BLaER1 treated with 17β-estradiol and CSF1 and Interleukin-3, amounts not matched to agents 10 nM and 100 nM (cell line): ENCODE data around the gene ODC1.
"Not testable (repeated sequence)": the region's sequence is repeated elsewhere in the genome, so short reads cannot be mapped to it uniquely, and the experiment has no call there.

Source experiments
- H3K27ac ChIP-seq, 11 experiments: shearing (Covaris generic); formaldehyde crosslinking; 2 replicates each; pipeline ENCODE4 v1.8.1; 2022
- H3K27me3 ChIP-seq, 11 experiments: shearing (Covaris generic); formaldehyde crosslinking; 2 replicates each; pipeline ENCODE4 v1.8.1; 2022
- H3K36me3 ChIP-seq, 11 experiments: shearing (Covaris generic); formaldehyde crosslinking; 2 replicates each; pipeline ENCODE4 v1.8.1; 2022
- H3K4me1 ChIP-seq, 10 experiments: shearing (Covaris generic); formaldehyde crosslinking; 2 replicates each; pipeline ENCODE4 v1.8.1; 2022
- H3K4me2 ChIP-seq, 11 experiments: shearing (Covaris generic); formaldehyde crosslinking; 2 replicates each; pipeline ENCODE4 v1.8.1; 2022
- H3K4me3 ChIP-seq, 10 experiments: shearing (Covaris generic); formaldehyde crosslinking; 2 replicates each; pipeline ENCODE4 v1.8.1; 2022
- H3K9ac ChIP-seq, 11 experiments: shearing (Covaris generic); formaldehyde crosslinking; 2 replicates each; pipeline ENCODE4 v1.8.1; 2022
- H3K9me3 ChIP-seq, 11 experiments: shearing (Covaris generic); formaldehyde crosslinking; replicated peaks in 1 of 11; 2 replicates each; pipeline ENCODE4 v1.8.1; 2022
- H4K20me1 ChIP-seq, 11 experiments: shearing (Covaris generic); formaldehyde crosslinking; 2 replicates each; pipeline ENCODE4 v1.8.1; 2022
- Cebpa-rat ChIP-seq, 11 experiments: shearing (Covaris generic); IDR thresholded peaks; 2 replicates each; pipeline ENCODE4 v1.8.1; 2022

Gene ODC1

DNA sequence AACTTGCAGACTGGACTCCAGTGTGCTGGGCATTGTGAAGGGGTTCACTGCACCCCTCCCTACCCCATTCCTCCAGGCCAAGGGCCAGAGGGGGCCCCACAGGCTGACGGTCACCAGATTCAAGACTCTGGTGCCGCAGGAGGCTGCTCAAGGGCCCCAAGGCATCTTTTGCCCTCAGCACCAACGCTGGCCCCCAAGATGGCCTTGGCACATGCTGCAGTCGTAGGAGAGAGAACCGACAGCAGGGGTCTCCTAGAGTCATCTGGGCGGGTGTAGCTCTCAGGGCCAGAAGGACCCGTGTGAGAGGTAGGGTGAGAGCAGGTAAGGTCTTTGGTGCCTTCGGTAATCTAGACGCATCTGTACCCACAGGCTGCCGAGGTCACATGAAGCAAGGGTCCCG lies 18.7 kb upstream of the ODC1 start:
- Histone ChIP-seq H3K27me3 (no peaks in the 10 kb centered on the region), H3K27ac (no peak overlapping the region), H3K9me3 (no peaks in the 10 kb centered on the region), H3K36me3 (no peaks in the 10 kb centered on the region), H4K20me1 (no peaks in the 10 kb centered on the region), H3K4me2 (no peak overlapping the region), H3K9ac (no peak overlapping the region), H3K4me3 (no peak overlapping the region), H3K4me1 (peaks cover 0 to 15% (median 0%) of the 10 kb centered on the region in 10 experiments; a peak in 5 of 20 replicates)
- TF ChIP-seq Cebpa-rat (IDR thresholded peaks at IDR 0.05): no peak

DNA sequence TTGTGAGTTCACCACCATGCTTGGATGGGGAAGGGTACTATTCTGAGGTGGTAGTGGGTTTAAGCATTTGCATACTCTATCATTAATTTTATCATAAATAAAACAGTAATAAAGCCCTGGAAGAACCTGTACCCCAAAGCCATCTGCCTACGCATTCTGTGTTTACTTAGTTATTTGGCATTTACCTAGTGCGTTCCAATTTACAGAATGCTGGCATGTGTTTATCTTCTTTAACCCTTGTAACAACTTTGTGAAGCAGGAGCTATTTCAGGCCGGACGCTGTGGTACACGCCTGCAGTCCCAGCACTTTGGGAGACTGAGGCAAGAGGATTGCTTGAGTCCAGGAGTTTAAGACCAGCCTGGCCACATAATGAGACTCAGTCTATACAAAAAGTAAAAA lies 17.8 kb upstream of the ODC1 start:
- no peak overlapping the region for H3K4me2 ChIP-seq

DNA sequence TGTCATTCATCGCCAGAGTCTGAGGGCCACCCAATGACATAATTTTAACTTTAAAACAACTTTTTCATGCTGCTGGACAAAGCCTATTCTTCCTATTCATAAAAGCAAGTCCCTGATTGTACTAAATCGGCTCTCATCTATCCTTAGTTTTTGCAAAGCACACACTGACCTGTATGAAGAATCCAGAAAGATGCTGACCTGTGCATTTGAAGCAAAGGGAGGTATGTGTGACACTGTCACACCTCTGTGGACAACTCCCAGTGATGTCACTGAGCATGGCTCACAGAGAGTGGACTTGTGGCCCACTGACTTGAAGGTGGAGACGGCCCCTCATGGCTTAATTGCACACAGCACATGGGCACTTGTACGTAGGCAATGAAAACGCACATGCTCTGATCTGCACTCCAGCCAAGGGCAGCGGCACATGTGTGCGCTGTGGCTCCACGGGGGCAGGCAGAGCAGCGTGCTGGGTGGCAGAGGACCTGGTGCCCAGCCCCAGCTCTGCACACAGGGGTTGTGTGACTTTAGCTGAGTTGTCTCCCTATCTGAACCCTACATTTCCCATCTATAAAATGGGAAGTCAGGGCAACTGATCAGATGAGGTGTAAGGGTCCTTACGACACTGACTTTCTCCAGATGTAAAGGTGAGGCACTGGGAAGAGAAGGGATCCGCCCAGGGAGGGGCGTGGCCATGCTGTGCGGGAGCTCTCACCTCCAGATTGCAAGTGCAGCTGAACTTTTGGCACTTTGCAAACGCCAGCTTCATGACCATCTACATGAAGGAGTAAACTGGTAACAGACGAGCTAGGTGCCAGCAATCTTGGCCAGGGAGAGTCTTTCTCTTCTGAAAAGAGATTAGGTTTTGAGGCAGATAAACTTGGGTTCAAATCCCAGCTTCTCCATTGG lies 14.3 kb upstream of the ODC1 start:
- TF ChIP-seq Cebpa-rat (IDR thresholded peaks at IDR 0.05): no peak
- H3K27me3 ChIP-seq: no peaks in the 10 kb centered on the region
- no peaks in the 10 kb centered on the region for H3K36me3 ChIP-seq
- H3K9me3 ChIP-seq: no peaks in the 10 kb centered on the region
- peaks cover 0 to 7% (median 0%) of the 10 kb centered on the region in 10 experiments; a peak in 1 of 20 replicates for H3K4me1 ChIP-seq
- H3K9ac ChIP-seq: no peak overlapping the region
- H3K27ac ChIP-seq: no peak overlapping the region
- H3K4me3 ChIP-seq: no peak overlapping the region
- H3K4me2 ChIP-seq: no peak overlapping the region
- no peaks in the 10 kb centered on the region for H4K20me1 ChIP-seq

More for the DNA sequence above, 17.8 kb upstream of the ODC1 start:
- Histone ChIP-seq H3K9ac (no peak overlapping the region), H3K4me3 (no peak overlapping the region), H3K36me3 (no peaks in the 10 kb centered on the region), H3K27ac (no peak overlapping the region), H3K27me3 (no peaks in the 10 kb centered on the region), H3K9me3 (no peaks in the 10 kb centered on the region), H3K4me1 (peaks cover 0 to 7% (median 0%) of the 10 kb centered on the region in 10 experiments; a peak in 1 of 20 replicates), H4K20me1 (no peaks in the 10 kb centered on the region)
- TF ChIP-seq Cebpa-rat (IDR thresholded peaks at IDR 0.05): no peak

DNA sequence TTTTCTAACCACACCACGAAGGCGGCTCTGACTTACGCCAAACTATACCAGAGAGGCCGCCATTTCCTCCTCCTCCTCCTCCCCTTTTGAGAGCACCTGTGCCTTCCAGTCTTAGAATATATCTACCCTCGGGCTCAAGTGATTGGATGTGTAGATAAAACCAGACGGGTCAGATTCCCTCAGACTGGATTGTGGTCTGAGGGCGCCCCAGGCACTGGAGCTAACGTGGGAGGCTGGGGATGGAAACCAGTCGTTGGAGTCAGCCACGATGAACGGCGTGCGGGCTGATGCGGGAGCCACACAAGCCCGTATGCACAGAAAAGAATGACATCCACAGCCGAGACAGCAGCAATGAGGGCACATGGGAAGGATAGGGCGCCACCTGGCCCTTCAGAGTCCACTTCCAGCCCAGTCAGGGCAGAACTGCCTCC lies 12.3 kb upstream of the ODC1 start:
- H3K9ac ChIP-seq: no peak overlapping the region
- no peaks in the 10 kb centered on the region for H3K9me3 ChIP-seq

DNA sequence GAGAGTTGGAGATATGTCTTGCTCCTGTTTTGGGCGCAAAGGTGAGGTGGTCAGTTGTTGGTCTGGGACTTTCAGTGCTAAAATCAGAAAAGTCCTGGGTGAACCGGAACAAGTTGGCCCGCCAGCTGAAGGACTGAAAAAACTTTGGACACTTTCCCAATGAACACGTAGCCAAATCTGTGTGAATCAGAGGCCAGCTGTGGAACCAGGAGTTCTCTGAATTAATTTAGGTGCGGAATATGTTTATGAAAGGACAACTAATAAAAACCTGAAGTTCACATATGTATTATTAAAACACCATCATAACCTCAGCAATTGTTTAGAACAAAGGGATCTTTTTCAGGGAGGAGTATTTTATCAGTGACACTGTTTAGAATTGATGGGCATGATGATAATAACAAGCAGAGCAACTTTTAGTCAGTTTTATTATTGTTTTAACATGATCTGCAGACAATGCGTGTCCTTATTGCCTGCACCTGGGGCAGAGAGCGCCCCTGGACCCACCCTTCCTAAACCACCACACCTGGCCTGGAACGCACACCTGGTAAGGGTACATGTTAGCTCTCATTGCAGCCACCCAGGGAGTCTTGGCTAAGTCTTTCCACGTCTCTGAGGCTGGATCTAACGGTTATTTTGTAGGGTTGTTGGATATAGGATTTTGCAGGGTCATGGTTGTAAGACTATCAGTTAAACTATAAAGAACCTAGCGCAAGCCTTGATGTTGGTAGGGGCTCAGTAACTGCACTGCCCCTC lies 9.9 kb upstream of the ODC1 start:
- Histone ChIP-seq H3K4me2 (no peak overlapping the region), H3K4me1 (peaks cover 0 to 30% (median 21%) of the 10 kb centered on the region in 10 experiments; a peak in 17 of 20 replicates), H3K27ac (no peak overlapping the region), H3K4me3 (no peak overlapping the region), H3K27me3 (no peaks in the 10 kb centered on the region), H3K36me3 (no peaks in the 10 kb centered on the region), H4K20me1 (no peaks in the 10 kb centered on the region), H3K9me3 (no peaks in the 10 kb centered on the region), H3K9ac (no peak overlapping the region)
- TF ChIP-seq Cebpa-rat (IDR thresholded peaks at IDR 0.05): no peak

More for the DNA sequence above, 12.3 kb upstream of the ODC1 start:
- no peak for TF ChIP-seq Cebpa-rat (IDR thresholded peaks at IDR 0.05)
- Histone ChIP-seq H4K20me1 (no peaks in the 10 kb centered on the region), H3K27me3 (no peaks in the 10 kb centered on the region), H3K27ac (no peak overlapping the region), H3K4me2 (peak overlapping the region in 1 of 11 experiments; percentile 7; a peak in 1 of 22 replicates), H3K4me1 (peaks cover 0 to 9% (median 0%) of the 10 kb centered on the region in 10 experiments; a peak in 1 of 20 replicates), H3K4me3 (no peak overlapping the region), H3K36me3 (no peaks in the 10 kb centered on the region)

DNA sequence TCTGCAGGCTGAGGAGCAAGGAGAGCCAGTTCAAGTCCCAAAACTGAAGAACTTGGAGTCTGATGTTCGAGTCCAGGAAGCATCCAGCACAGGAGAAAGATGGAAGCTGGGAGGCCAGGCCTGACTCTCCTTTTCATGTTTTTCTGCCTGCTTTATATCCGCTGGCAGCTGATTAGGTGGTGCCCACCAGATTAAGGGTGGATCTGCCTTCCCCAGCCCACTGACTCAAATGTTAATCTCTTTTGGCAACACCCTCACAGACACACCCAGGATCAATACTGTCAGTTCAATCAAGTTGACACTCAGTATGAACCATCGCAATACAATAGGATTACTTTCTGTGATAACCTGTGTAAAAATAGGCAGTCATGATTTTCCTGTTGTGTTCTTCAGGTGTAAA lies 9.1 kb upstream of the ODC1 start:
- peaks cover 0 to 38% (median 30%) of the 10 kb centered on the region in 10 experiments; a peak in 17 of 20 replicates for H3K4me1 ChIP-seq
- H3K27ac ChIP-seq, H3K9ac ChIP-seq, H3K4me2 ChIP-seq, H4K20me1 ChIP-seq, H3K4me3 ChIP-seq, H3K36me3 ChIP-seq, H3K27me3 ChIP-seq, H3K9me3 ChIP-seq: not testable (repeated sequence)

DNA sequence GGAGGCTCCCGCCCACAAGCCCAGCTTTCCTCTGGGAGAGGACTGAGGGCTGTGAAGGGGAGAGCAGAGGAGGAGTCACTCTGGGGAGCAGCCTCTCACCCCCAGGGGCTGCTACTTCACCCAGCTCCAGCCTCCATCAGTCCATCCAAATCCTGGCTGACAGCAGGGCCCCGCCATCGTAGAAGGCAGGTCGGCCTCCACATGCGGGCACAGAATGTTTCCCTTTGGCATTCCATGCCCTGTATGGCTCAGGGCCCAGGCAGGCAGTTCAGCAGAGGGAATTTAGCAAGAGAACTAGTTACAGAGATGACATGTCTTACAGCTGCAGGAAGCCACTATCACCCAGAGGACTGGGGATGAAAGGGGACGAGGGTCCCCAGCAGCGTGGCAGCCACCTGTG lies 6.4 kb upstream of the ODC1 start:
- H4K20me1 ChIP-seq: no peaks in the 10 kb centered on the region; a peak in 1 of 22 replicates
- peaks cover 0 to 49% (median 42%) of the 10 kb centered on the region in 10 experiments; a peak in 17 of 20 replicates for H3K4me1 ChIP-seq
- H3K4me2 ChIP-seq: peak overlapping the region in 8 of 11 experiments; percentile 39 to 76 (median 60); a peak in 16 of 22 replicates
- no peak overlapping the region for H3K4me3 ChIP-seq
- H3K36me3 ChIP-seq: peaks cover 0 to 4% (median 0%) of the 10 kb centered on the region in 11 experiments; a peak in 1 of 22 replicates
- peak overlapping the region in 9 of 11 experiments; percentile 0 to 60 (median 18); a peak in 8 of 22 replicates for H3K9ac ChIP-seq
- H3K27ac ChIP-seq: peak overlapping the region in 2 of 11 experiments; percentile 12 to 14; a peak in 3 of 22 replicates
- H3K27me3 ChIP-seq: no peaks in the 10 kb centered on the region
- no peak for TF ChIP-seq Cebpa-rat (IDR thresholded peaks at IDR 0.05)
- peaks cover 0 to 14% (median 7%) of the 10 kb centered on the region in 11 experiments; a peak in 10 of 22 replicates for H3K9me3 ChIP-seq

DNA sequence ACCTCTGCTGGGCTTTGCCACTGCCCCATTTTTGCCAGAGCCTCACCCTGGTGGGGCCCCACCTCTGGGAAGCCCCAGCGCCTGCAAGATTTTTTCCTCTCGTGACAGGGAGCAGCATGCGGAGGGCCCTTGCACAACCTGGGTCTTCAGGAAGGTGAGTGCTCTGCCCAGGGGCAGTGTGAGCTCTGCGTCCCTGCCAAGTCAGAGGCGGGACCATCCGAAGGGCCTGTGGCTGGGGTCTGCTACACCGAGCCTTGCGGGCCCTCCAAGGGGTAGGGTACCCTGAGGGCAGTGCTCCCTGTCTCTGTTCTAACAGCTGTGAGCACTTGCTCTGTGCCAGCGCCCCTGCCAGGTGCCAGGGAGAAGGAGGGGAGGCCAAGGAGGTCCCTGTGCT lies 5.8 kb upstream of the ODC1 start:
- no peak for TF ChIP-seq Cebpa-rat (IDR thresholded peaks at IDR 0.05)
- H3K9ac ChIP-seq: peak overlapping the region in 9 of 11 experiments; percentile 0 to 60 (median 18); a peak in 9 of 22 replicates
- H3K36me3 ChIP-seq: peaks cover 0 to 4% (median 0%) of the 10 kb centered on the region in 11 experiments; a peak in 1 of 22 replicates
- no peaks in the 10 kb centered on the region for H3K27me3 ChIP-seq
- no peak overlapping the region for H3K4me3 ChIP-seq
- peak overlapping the region in 8 of 11 experiments; percentile 39 to 76 (median 60); a peak in 17 of 22 replicates for H3K4me2 ChIP-seq
- H3K27ac ChIP-seq: peak overlapping the region in 2 of 11 experiments; percentile 8 to 12; a peak in 2 of 22 replicates
- no peaks in the 10 kb centered on the region; a peak in 1 of 22 replicates for H4K20me1 ChIP-seq
- peaks cover 0 to 14% (median 7%) of the 10 kb centered on the region in 11 experiments; a peak in 10 of 22 replicates for H3K9me3 ChIP-seq
- peaks cover 0 to 54% (median 47%) of the 10 kb centered on the region in 10 experiments; a peak in 17 of 20 replicates for H3K4me1 ChIP-seq
